OCI-M2 (cell line): ENCODE results near the gene PCYOX1L.
A peak's percentile ranks its signal among the peaks of the same experiment; 100 is the strongest.

Source experiments
- DNase-seq: peaks from one replicate; lab custom pipeline; 2025; ENCODE audit not compliant: unreplicated experiment; lab: John Stamatoyannopoulos, UW

PCYOX1L gene

GRCh38 chr5:149337736-149338135 lies 20.1 kb upstream of the PCYOX1L start:
- DNase-seq = no peak

- DNase-seq = no peak
Observed at GRCh38 chr5:149338364-149338763, 19.5 kb upstream of the PCYOX1L start.

GRCh38 chr5:149340920-149341319 lies 16.9 kb upstream of the PCYOX1L start:
- DNase-seq = no peak

- DNase-seq = no peak
Observed at GRCh38 chr5:149341876-149342275, 16.0 kb upstream of the PCYOX1L start.

GRCh38 chr5:149344151-149344550 lies 13.7 kb upstream of the PCYOX1L start:
- no peak for DNase-seq

GRCh38 chr5:149345147-149345891 lies 12.5 kb upstream of the PCYOX1L start, which contains the start of gene GRPEL2:
Gene GRPEL2 (plus strand): TSS chr5:149345499. CDS start chr5:149345540, 41 bp downstream.
- DNase-seq = peak; percentile 62

- DNase-seq = no peak
Observed at GRCh38 chr5:149345892-149346222, 12.0 kb upstream of the PCYOX1L start.

GRCh38 chr5:149348518-149348917 lies 9.3 kb upstream of the PCYOX1L start:
- no peak for DNase-seq

- DNase-seq = no peak
Observed at GRCh38 chr5:149349382-149349781, 8.5 kb upstream of the PCYOX1L start.

- DNase-seq = no peak
Observed at GRCh38 chr5:149352169-149352568, 5.7 kb upstream of the PCYOX1L start.

- DNase-seq = no peak
Observed at GRCh38 chr5:149353911-149354310, 3.9 kb upstream of the PCYOX1L start.

GRCh38 chr5:149355688-149356087 lies 2.2 kb upstream of the PCYOX1L start:
- no peak for DNase-seq

- no peak for DNase-seq
Observed at GRCh38 chr5:149356391-149356790, 1.5 kb upstream of the PCYOX1L start.

- DNase-seq = no peak
Observed at GRCh38 chr5:149358294-149358651, 427 bp downstream of the PCYOX1L start.

- DNase-seq = no peak
Observed at GRCh38 chr5:149358868-149359495, 1.1 kb downstream of the PCYOX1L start.

GRCh38 chr5:149360272-149360671 lies 2.4 kb downstream of the PCYOX1L start:
- no peak for DNase-seq

GRCh38 chr5:149362541-149362940 lies 4.7 kb downstream of the PCYOX1L start:
- no peak for DNase-seq

- peak; percentile 52 for DNase-seq
Observed at GRCh38 chr5:149363358-149363757, 5.5 kb downstream of the PCYOX1L start.

- DNase-seq = no peak
Observed at GRCh38 chr5:149363936-149364335, 6.1 kb downstream of the PCYOX1L start.

GRCh38 chr5:149364719-149365118 lies 6.9 kb downstream of the PCYOX1L start:
- no peak for DNase-seq

- DNase-seq = no peak
Observed at GRCh38 chr5:149365418-149365817, 7.6 kb downstream of the PCYOX1L start.

- DNase-seq = no peak
Observed at GRCh38 chr5:149366169-149366729, 8.4 kb downstream of the PCYOX1L start.
